Hindlimb muscle (tissue), 1 donor: ENCODE data around the gene ARHGEF2. TPM values are rescaled to one million over a fixed set of nuclear protein-coding genes. Genes with fewer than 3 reads are reported as not detected.

Experiments used
- DNase-seq: peaks from one replicate; pipeline ENCODE4 v3.0.0-alpha.2; 2013
- polyA plus RNA-seq: library from polyadenylated mRNA; unstranded; fragments of 120-200 nt; gene quantifications from one replicate; pipeline ENCODE4 v1.2.1, GENCODE V29; 2013; ENCODE audit not compliant: insufficient read length

The ARHGEF2 gene
- 192 TPM for polyA plus RNA-seq

- DNase-seq = peak; percentile 82
Observed at GRCh38 chr1:155978325-155978972, at the start of gene ARHGEF2. ARHGEF2 (minus strand) TSS chr1:155978547; CDS start chr1:155978427, 120 bp downstream.

GRCh38 chr1:156026588-156026987 lies 48.2 kb upstream of the ARHGEF2 start:
- no peak for DNase-seq

- no peak for DNase-seq
Observed at GRCh38 chr1:156025876-156026275, 47.5 kb upstream of the ARHGEF2 start.

- no peak for DNase-seq
Observed at GRCh38 chr1:156024801-156025200, 46.5 kb upstream of the ARHGEF2 start.

- no peak for DNase-seq
Observed at GRCh38 chr1:156021954-156022353, 43.6 kb upstream of the ARHGEF2 start.

- no peak for DNase-seq
Observed at GRCh38 chr1:156021093-156021428, 42.7 kb upstream of the ARHGEF2 start.

- DNase-seq = peak; percentile 92
Observed at GRCh38 chr1:156020293-156021092, 42.1 kb upstream of the ARHGEF2 start, which contains the start of gene SSR2. SSR2 (minus strand) TSS chr1:156020951; CDS start chr1:156020167, 784 bp downstream.

- DNase-seq = no peak
Observed at GRCh38 chr1:156019946-156020292, 41.6 kb upstream of the ARHGEF2 start.

- no peak for DNase-seq
Observed at GRCh38 chr1:156014829-156015228, 36.5 kb upstream of the ARHGEF2 start.

- no peak for DNase-seq
Observed at GRCh38 chr1:156012051-156012817, 33.9 kb upstream of the ARHGEF2 start.

- no peak for DNase-seq
Observed at GRCh38 chr1:156009404-156009803, 31.1 kb upstream of the ARHGEF2 start.

GRCh38 chr1:156006666-156007376 lies 28.5 kb upstream of the ARHGEF2 start:
- DNase-seq = no peak

- DNase-seq = no peak
Observed at GRCh38 chr1:156004843-156005584, 26.7 kb upstream of the ARHGEF2 start.

- DNase-seq = no peak
Observed at GRCh38 chr1:156003923-156004188, 25.5 kb upstream of the ARHGEF2 start.

- DNase-seq = no peak
Observed at GRCh38 chr1:156002188-156002911, 24.0 kb upstream of the ARHGEF2 start.

- DNase-seq = no peak
Observed at GRCh38 chr1:156001662-156002171, 23.4 kb upstream of the ARHGEF2 start.

GRCh38 chr1:156001021-156001661 lies 22.8 kb upstream of the ARHGEF2 start:
- no peak for DNase-seq

- no peak for DNase-seq
Observed at GRCh38 chr1:155999964-156000363, 21.6 kb upstream of the ARHGEF2 start.

- DNase-seq = no peak
Observed at GRCh38 chr1:155996166-155996565, 17.8 kb upstream of the ARHGEF2 start.

- DNase-seq = no peak
Observed at GRCh38 chr1:155993595-155993994, 15.2 kb upstream of the ARHGEF2 start.
